H1 (cell line): ENCODE data around the gene CMSS1. TPM values are rescaled to one million over a fixed set of nuclear protein-coding genes. Genes with fewer than 3 reads are reported as not detected.

Experiments
- ATF3 ChIP-seq: IDR thresholded peaks from 2 replicates; pipeline ENCODE4 v1.6.1; 2011; ENCODE audit warnings: low read depth, mild to moderate bottlenecking, low read length; ENCODE audit not compliant: insufficient read depth
- BCL11A ChIP-seq, 2 experiments: IDR thresholded peaks; one replicate each; pipeline ENCODE4 v1.6.1; 2011; ENCODE audit warnings: low read depth in 2 of 2, low read length in 2 of 2, mild to moderate bottlenecking in 2 of 2
- CHD2 ChIP-seq: IDR thresholded peaks from 2 replicates; pipeline ENCODE4 v1.6.1; 2012; ENCODE audit warnings: low read length, improper control_type of control experiment
- CHD7 ChIP-seq: fragments of 300-600 bp; sonication (generic); IDR thresholded peaks from 2 replicates; pipeline ENCODE4 v1.7.1; 2012; ENCODE audit warnings: low read length, moderate library complexity, mild to moderate bottlenecking, inconsistent platforms; ENCODE audit not compliant: insufficient replicate concordance
- CREB1 ChIP-seq: IDR thresholded peaks from 2 replicates; pipeline ENCODE4 v1.6.1; 2012; ENCODE audit warnings: inconsistent platforms
- EP300 ChIP-seq, 2 experiments: IDR thresholded peaks; 1 replicate in 1 of 2; 2 replicates in 1 of 2; pipeline ENCODE4 v1.6.1; 2011 to 2012; ENCODE audit warnings: low read depth in 2 of 2, low read length in 2 of 2, mild to moderate bottlenecking in 2 of 2, borderline replicate concordance in 1 of 2, inconsistent platforms in 1 of 2, moderate library complexity in 1 of 2
- EZH2 ChIP-seq: fragments of 200-600 bp; sonication (generic); IDR thresholded peaks from 2 replicates; pipeline ENCODE4 v1.7.1; 2012; ENCODE audit warnings: low read depth, mild to moderate bottlenecking, moderate library complexity, low read length, inconsistent platforms; ENCODE audit not compliant: severe bottlenecking
- HDAC6 ChIP-seq: IDR thresholded peaks from one replicate; pipeline ENCODE4 v1.7.1; 2012; ENCODE audit warnings: low read depth, mild to moderate bottlenecking, inconsistent platforms, low read length, moderate library complexity
- POU5F1 ChIP-seq: IDR thresholded peaks from 2 replicates; pipeline ENCODE4 v1.6.1; 2011; ENCODE audit warnings: low read depth, mild to moderate bottlenecking, low read length, moderate library complexity
- RAD21 ChIP-seq, 2 experiments: IDR thresholded peaks in 1 of 2; conservative IDR thresholded peaks in 1 of 2; 2 replicates each; pipeline ENCODE4 v1.6.1; 2011; ENCODE audit warnings: low read depth in 2 of 2, low read length in 2 of 2, improper control_type of control experiment in 1 of 2, inconsistent platforms in 1 of 2, mild to moderate bottlenecking in 1 of 2, moderate library complexity in 1 of 2
- TAF7 ChIP-seq: optimal IDR thresholded peaks from 2 replicates; pipeline ENCODE3; 2011; ENCODE audit warnings: low read depth, mild to moderate bottlenecking, inconsistent platforms, low read length, moderate library complexity, borderline replicate concordance
- polyA plus RNA-seq, 7 experiments: library from polyadenylated mRNA; depleted of rRNA in 3 of 7; stranded (reverse) in 5 of 7; unstranded in 2 of 7; fragments of >200 nt in 5 of 7; fragments of 200-250 nt in 2 of 7; gene quantifications; 1 replicate in 5 of 7; 2 replicates in 1 of 7; 4 replicates in 1 of 7; pipeline versions ENCODE4 v1.2.1 to v1.2.3, GENCODE V29; 2011 to 2013; ENCODE audit warnings: missing spikeins in 2 of 7, mixed read lengths in 2 of 7
- total RNA-seq: library from RNA; stranded (reverse); fragmentation: NEBNext Ultra II Directional; extraction: Animal tissue kit (Norgen Biotek cat#: 25700); gene quantifications from 2 replicates; pipeline ENCODE4 v1.2.1, GENCODE V29; 2021

CMSS1 gene
- total and polyA plus RNA-seq, 2 of the 8 experiments (the other 6 are each of a cell fraction or from before 2014, with no cell fraction given) = 15.2 to 75.1 TPM

- TF ChIP-seq CHD7 (no peak), HDAC6 (no peak), CHD2 (no peak), CREB1 (no peak), EZH2 (no peak), ATF3 (no peak), BCL11A (IDR thresholded peaks at IDR 0.05; ENCODE audit: low read depth in 2 of 2, low read length in 2 of 2) (no peak), EP300 (IDR thresholded peaks at IDR 0.05; ENCODE audit: borderline replicate concordance in 1 of 2, low read depth in 2 of 2, low read length in 2 of 2) (no peak), TAF7 (no peak), RAD21 (IDR thresholded peaks at IDR 0.05 in 1 of 2, conservative IDR thresholded peaks at IDR 0.05 in 1 of 2; ENCODE audit: low read depth in 2 of 2, low read length in 2 of 2) (no peak), POU5F1 (no peak)
Observed at GRCh38 chr3:100128565-100128964, 310.9 kb downstream of the CMSS1 start (continued).
